ENCODE data around the gene KISS1. TPM values are rescaled to one million over a fixed set of nuclear protein-coding genes. Genes with fewer than 3 reads are reported as not detected.
A peak's percentile ranks its signal among the peaks of the same experiment; 100 is the strongest.

Gene KISS1
- total and polyA plus RNA-seq, 2 of the 4 experiments (the other 2 are of a cell fraction), result 11.7 to 27.3 TPM

DNA sequence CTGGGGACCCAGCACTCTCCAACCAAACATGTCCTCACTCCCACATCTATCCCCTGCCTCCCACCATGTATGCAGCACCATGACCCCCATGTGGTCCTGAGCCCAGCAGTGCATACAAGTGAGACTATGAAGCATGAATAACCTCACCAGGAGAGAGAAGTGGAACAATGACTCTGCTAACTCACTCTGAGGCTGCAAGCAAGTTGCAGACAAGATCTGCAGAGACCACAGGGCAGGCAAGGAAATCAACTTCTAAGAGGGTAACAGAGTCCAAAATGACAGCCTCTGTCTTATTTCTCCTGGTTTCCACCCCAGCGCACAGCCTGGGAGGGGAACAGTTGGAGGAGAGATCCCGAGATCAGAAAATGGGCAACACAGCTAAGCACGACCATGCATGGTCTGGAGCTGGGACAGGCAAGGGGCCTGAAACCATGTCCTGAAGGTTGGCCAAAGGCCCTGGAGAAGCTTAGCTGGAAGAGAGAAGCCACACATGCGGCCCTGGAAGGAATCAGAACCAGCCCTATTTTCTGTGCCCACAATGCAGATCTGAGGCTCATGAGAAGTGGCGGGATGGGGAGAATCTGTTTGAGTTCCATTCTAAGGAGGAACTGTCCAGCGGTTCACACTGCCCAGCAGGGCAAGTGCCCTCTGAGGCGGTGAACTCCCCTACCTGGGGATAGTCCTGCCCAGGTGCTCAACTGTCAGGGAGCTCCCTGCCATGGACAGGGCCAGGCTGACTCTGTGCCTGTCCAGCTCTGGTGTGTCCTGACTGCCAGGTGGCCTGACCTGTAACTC, 17.6 kb downstream of the KISS1 start (continued):
- TF ChIP-seq MXI1 (IDR thresholded peaks at IDR 0.05; ENCODE audit: borderline replicate concordance, low read depth, low read length), result no peak

DNA sequence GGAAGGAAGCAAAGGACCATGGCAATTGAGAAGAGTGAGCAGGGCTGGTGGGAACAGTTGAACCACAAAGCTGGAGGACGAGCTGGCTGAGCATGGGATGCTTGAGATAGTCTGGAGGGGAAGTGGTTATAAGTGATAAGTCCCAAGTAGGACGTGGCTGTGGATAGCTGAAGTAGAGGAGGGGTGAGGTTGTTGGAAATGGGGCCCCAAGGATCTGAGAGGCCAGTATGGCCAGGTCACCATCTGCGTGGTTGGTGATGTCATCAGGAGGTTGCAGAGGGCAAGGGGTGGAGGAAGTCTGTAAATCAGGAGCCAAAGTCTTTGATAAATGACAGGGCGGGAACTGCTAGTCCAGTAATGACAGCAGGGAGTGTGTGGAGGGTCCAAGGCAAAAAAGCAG, 19.2 kb downstream of the KISS1 start:
- in situ Hi-C loops (cut with MboI; ENCODE audit: low sequenced_read_pairs), result no loop called here
- Histone ChIP-seq H2AK9ac (replicated peaks; ENCODE audit: low read depth, low read length, poor library complexity) (no peak overlapping the region), H2BK120ac (ENCODE audit: low read depth, low read length) (peak overlapping the region; percentile 65; the same call in 1 of the 2 replicates), H3K4me2 (ENCODE audit: low read depth, low read length) (no peak overlapping the region), H3K9ac (ENCODE audit: low read depth, low read length) (no peak overlapping the region), H3K79me1 (ENCODE audit: low read depth in 1 of 2, low read length in 2 of 2) (0 out of 4 replicates have a peak, but pooled peaks cover 0 to 3% of the 10 kb centered on the region in 2 experiments), H3K36me3 (ENCODE audit: control insufficient read depth, insufficient read depth, low read length) (no peaks in the 10 kb centered on the region), H4K91ac (ENCODE audit: insufficient read depth, low read depth, low read length) (no peak overlapping the region; the same call in 1 of the 2 replicates), H3K4me1 (ENCODE audit: control insufficient read depth, insufficient read depth, low read length) (peaks cover 2% of the 10 kb centered on the region; the same call in 1 of the 2 replicates), H3K18ac (ENCODE audit: low read depth, low read length) (no peak overlapping the region), H4K20me1 (ENCODE audit: insufficient read depth, low read length) (no peaks in the 10 kb centered on the region), H3K9me1 (ENCODE audit: insufficient read depth, low read length) (peaks cover 13% of the 10 kb centered on the region), H3K56ac (ENCODE audit: extremely low read depth, insufficient read depth, low read length) (no peak overlapping the region), H4K8ac (ENCODE audit: low read depth in 2 of 2, low read length in 2 of 2) (peak overlapping the region in 1 of 2 experiments; percentile 66; a peak in 1 of 4 replicates), H2BK20ac (ENCODE audit: low read depth, low read length) (peak overlapping the region; percentile 80; the same call in 1 of the 2 replicates), H3K23ac (ENCODE audit: low read depth, low read length) (peak overlapping the region; percentile 45; the same call in 1 of the 2 replicates), H3K14ac (replicated peaks; ENCODE audit: low read depth, low read length) (peak overlapping the region; percentile 72; the same call in 1 of the 2 replicates), H4K5ac (ENCODE audit: low read depth, low read length) (no peak overlapping the region), H3K4me3 (ENCODE audit: insufficient read depth, low read depth, low read length) (no peak overlapping the region), H3K4ac (ENCODE audit: low read depth, low read length) (peak overlapping the region; percentile 41; the same call in 1 of the 2 replicates), H2BK15ac (ENCODE audit: low read depth, low read length) (peak overlapping the region; percentile 76; the same call in 2 of the 3 replicates), H2BK5ac (ENCODE audit: low read depth, low read length, poor library complexity, severe bottlenecking) (no peak overlapping the region), H3K9me3 (ENCODE audit: control insufficient read depth, insufficient read depth, low read length) (no peaks in the 10 kb centered on the region), H3K27me3 (ENCODE audit: control insufficient read depth, insufficient read depth, low read length) (no peaks in the 10 kb centered on the region), H3K27ac (ENCODE audit: insufficient read depth, low read length) (no peak overlapping the region), H2AFZ (replicated peaks; ENCODE audit: low read length, poor library complexity) (peak overlapping the region; percentile 33), H2AK5ac (ENCODE audit: low read depth, low read length) (peak overlapping the region; percentile 49)
- ChIA-PET CTCF (no interaction called here), POLR2A (ENCODE audit: unreplicated experiment) (no interaction called here)
- TF ChIP-seq RAD21 (IDR thresholded peaks at IDR 0.05; ENCODE audit: low read length) (no peak), POLR2A (IDR thresholded peaks at IDR 0.05; ENCODE audit: low read depth, low read length) (no peak)
- DNase-seq (peak; percentile 58), ATAC-seq (ENCODE audit: low read depth) (no peak)
- 40% methylated on average over 4 of the region's 4 CpGs; no CpG with 5 or more reads in 1 of the 2 experiments for WGBS, 2 experiments (ENCODE audit: extremely low coverage in 2 of 2, insufficient read length in 1 of 2)
- no TSS peak for BruUV-seq (replicated peaks)
- dilution Hi-C loops (cut with HindIII; ENCODE audit: low sequenced_read_pairs, unreplicated experiment), result no loop called here
- intact Hi-C loops (cut with micrococcal nuclease), result no loop called here

Measured in IMR-90 (cell line).